GM19238 (cell line): ENCODE measurements around the gene WDFY3.

ENCODE experiments used
- DNase-seq: peaks from one replicate; pipeline ENCODE4 v3.0.0; 2011; ENCODE audit warnings: low spot score; ENCODE audit not compliant: insufficient read length

The WDFY3 gene, protein sequence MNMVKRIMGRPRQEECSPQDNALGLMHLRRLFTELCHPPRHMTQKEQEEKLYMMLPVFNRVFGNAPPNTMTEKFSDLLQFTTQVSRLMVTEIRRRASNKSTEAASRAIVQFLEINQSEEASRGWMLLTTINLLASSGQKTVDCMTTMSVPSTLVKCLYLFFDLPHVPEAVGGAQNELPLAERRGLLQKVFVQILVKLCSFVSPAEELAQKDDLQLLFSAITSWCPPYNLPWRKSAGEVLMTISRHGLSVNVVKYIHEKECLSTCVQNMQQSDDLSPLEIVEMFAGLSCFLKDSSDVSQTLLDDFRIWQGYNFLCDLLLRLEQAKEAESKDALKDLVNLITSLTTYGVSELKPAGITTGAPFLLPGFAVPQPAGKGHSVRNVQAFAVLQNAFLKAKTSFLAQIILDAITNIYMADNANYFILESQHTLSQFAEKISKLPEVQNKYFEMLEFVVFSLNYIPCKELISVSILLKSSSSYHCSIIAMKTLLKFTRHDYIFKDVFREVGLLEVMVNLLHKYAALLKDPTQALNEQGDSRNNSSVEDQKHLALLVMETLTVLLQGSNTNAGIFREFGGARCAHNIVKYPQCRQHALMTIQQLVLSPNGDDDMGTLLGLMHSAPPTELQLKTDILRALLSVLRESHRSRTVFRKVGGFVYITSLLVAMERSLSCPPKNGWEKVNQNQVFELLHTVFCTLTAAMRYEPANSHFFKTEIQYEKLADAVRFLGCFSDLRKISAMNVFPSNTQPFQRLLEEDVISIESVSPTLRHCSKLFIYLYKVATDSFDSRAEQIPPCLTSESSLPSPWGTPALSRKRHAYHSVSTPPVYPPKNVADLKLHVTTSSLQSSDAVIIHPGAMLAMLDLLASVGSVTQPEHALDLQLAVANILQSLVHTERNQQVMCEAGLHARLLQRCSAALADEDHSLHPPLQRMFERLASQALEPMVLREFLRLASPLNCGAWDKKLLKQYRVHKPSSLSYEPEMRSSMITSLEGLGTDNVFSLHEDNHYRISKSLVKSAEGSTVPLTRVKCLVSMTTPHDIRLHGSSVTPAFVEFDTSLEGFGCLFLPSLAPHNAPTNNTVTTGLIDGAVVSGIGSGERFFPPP (N-terminal part only)

DNA sequence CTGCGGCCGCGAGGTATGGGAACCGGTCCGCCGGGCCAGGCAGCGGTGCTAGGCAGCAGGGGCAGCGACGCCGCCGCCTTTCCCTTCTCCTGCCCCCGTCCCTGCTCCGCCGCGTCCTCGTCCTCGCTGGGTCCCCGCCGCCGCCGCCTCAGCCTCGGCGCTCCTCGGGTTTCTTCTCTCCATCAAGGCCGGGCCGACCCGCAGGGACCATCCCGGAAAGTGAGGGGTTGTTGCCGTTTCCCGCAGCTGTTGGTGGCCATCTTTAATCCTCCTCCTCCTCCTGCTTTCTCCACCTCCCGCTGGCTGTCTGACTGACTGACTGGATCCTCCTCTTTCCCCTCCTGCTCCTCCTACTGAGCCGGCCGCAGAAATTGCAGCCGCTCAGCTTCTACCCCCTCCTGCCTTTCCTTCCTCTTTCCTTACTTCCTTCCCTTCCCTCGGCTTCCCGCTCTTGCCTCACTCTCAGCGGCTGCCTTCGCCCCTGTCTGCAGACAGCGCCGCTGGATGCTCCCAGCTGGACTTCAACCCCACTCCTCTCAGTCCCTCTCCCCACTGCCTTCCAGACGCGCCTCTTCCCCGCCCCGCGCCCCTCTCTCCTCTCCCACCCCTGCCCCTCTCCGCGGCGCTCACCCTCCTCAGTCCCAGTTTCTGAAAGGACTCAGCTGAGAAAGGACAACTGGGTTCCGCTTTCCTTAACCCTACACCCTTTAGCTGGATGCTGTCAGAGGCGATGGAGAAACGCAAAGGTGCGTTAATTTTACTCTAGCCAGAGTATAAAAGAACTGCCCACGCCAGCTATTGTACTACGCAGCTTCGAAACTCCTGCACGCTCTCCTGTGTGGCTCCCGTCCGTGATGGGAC, at the start of gene WDFY3:
Gene WDFY3 (minus strand): TSS at position 309 of the 861 bp plus-strand sequence. CDS start 106,099 bp downstream, outside the sequence.
- DNase-seq: peak; percentile 28

DNA sequence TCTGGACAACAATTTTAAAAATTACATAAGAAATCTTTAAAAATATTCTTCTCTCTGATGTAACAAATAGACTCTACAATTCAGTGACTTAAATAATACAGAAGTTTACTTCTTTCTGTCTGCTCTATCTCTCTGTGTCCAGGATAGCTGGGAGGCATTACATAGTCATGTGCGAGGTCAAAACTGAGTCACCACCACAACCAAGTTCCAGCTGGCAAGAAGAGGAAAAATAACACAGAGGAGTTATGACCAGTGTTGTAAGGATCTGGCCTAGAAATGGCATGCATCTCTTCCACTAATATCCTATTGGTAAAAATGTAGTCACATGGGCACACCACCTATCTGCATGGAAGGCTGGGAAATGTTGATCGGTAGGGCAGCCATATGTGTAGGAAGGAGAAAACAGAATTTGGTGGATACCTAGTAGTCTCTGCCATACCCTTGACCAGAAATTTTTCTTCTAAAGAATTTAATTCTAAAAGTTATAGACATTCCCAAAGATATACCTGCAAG, 39.4 kb upstream of the WDFY3 start:
- DNase-seq: no peak

DNA sequence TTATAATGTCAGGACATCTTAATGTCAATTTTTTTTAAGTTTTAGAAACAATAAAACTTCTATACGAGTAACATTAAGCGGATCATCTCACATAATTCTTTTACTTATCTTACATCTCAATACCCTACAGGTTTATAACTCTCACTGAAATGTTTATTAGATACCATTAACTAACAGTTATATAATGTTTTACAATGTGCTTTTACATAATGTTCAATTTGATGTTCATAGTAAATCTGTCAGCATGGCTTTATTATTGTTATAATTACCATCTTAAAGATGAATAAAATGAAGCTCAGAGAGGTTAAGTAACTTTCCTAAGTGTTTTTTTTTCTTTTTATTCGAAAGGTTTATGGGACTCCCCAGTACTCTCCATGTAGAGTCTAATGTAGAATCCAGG, 33.9 kb upstream of the WDFY3 start:
- no peak for DNase-seq

DNA sequence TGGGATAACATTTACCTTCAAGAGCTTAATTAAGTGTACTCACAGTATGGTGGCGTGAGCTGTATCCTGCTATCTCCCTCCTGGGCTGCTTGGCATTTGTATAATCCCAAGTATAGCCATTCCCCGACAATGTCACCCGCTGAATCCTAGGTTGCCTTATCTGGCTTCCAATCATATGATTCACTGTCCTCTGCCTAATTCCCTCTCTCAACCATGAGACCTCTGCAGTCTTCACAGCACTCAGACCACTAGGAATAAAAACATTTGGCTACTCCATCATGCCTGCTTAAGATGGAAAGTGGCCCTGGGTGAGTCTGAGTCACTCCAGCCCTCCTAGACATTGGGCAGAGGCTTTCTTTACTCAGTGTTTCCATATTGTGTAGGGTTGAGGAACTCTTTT, 28.9 kb upstream of the WDFY3 start:
- no peak for DNase-seq

DNA sequence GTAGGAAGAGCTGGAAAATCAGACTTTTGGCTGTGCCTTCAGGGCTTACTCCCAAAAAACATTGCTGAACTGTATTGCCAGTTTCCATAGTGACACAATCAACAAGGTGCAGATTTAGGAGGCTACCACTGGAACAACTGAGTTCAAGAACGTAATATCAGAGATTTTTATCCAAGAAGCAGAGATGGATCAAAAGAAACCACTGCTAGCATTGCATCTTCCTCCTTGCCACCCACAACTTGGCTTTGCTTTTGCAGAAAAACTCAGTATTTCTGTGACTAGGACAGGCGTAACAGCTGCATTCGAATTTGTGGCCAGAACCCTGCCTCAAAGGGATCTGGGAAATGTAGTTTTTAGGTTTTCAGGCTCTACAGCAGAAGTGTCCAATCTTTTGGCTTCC, 27.8 kb upstream of the WDFY3 start:
- DNase-seq: no peak

DNA sequence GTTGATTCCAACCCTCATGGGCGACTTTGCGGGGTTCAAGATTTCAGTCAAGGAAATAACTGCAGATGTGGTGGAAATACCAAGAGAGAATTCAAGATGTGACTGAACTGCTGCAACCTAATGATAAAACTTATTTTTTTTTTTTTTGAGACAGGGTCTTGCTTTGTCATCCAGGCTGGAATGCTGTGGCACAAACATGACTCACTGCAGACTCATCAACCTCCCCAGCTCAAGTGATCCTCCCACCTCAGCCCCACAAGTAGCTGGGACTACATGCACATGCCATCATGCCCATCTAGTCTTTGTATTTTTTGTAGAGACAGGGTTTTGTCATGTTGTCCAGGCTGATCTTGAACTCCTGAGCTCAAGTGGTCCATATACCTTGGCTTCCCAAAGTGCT, 19.5 kb upstream of the WDFY3 start:
- DNase-seq: no peak

DNA sequence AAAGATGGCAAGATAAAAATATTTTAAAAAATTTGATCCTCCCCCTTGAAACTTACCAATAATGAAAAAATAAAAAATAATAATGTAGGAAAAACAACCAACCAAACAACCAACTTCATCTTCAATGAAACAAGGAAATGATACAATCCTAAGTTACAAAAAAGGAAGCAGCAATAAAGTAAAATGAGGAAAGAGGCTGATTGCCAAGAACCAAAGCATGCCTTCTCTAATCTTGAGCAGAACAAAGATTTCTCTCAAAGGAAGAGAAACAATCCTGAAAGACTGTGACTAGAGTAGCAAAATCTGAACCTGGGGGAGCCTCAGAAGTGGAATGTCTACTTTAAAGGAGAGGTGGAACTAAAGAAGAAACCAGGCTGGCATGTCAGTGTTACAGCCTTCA, 10.9 kb upstream of the WDFY3 start:
- DNase-seq: no peak

DNA sequence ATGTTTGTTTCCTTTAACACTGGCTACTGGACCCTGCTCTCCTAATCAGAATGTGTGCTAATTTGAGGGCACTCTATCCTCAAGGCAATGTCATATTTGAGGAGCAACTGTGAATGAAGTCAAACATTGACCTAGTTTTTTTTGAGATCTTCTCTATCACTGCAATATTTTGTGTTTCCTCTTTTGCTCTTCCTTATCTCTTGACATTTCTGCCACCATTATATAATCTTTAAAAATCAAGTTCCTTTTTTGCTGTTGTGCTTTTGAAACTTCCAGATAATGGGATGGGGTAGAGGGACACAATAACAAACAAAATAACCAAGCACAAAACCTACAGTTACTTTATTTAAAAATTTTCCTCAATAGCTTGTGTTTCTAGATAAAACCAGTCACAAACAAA, 7.4 kb upstream of the WDFY3 start:
- no peak for DNase-seq

DNA sequence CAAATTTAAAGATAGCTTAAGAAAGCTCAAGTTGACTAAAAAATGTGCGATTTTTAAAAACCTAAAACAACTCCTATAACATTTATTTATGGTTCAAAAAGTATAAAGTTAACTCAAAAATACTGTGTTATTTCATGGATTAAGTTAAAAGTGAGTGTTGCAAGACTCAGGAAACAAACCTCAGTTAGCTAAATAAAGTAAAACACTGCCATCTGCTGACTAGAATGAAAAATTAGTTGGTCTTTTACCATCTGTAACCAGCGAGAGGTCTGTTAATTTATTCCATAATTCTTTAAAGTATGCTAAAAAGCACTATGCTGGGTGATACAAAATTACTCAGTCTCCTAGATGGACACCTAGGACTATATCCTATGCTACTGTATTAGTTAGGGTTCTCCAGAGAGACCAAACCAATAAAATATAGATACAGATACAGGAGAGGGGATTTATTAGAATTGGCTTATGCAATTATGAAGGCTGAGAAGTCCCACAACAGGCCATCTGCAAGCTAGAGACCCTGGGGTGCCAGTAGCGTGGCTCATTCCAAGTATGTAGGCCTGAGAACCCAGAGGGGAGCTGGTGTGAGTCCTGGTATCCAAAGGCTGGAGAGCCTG, 4.9 kb upstream of the WDFY3 start:
- DNase-seq: no peak

DNA sequence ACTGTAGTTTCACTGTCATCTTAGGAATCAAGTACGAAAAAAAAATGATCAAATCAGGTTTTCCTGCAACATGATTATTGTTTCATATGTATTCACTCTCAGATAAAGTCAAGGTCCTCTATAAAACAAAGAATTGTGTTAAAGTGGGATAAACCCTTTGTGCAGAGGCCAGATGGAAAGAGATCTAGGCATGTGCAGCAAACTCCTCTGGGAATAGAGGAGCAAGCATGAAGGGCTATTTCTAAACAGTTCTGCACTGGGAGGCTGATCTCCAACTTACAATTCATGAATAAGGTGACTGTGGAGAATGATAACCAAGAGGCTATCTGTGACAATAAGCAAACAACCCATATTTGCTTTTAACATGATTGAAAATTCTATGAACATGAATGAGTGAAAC, 2.4 kb upstream of the WDFY3 start:
- no peak for DNase-seq

DNA sequence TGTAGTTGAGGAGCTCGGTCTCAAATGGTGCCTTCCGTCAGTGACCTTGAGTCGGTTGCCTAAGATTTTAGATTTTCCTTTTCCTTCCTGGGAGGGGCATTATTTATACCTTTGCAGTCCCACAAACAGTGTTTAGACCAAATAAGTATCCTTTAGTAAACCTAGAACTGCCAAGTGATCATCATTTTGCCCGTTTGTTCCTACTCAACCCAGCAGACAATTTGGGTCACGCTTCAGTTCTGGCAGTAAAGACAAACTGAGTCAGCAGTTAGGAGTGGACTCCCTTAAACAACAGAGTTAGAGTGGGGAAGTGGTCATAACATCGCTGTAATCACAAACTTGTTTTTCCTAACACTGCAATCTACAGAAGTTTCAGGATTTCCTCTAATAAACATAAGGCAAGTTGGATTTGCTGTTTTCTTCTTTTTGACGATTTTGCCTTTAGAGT, 777 bp upstream of the WDFY3 start:
- DNase-seq: no peak

DNA sequence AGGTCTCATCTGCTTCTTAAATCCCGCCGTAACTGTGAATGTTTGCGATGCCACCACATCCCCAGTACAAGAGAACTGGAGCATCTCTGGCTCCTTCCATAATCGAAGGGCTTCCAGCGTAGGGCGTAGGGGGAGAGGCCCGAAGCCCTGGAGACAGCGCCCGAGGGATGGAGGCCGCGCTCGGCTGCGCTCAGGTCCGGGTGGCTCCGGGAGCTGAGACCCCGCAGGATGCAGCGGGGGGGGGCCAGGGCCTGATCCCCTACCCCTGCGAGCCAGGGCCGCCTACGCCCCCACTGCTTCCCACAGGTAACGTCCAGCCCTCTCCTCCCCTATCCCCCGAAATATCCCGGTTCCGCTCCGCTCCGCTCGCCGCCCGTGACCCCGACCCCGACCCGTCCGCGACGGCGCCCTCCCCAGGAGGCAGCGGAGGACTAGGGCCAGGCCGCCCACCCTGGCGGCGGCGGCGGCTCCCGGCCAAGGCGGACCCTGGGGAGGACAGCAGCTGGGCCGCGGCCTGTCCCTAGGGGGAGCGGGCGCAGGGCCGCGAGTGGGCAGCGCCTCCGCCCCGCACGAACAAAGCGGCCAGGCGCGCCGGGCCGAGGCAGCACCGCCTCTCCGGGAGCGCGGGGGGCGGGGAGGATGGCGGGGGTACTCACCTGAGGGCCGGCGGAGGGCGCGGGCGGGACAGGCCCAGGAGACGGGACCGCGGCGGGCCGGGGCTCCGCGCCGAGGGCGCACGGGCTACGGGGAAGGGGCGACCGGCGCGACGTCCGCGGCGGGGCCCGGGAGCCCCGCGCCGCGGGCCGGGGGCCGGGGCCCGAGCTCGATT, 723 bp downstream of the WDFY3 start:
- DNase-seq: no peak

DNA sequence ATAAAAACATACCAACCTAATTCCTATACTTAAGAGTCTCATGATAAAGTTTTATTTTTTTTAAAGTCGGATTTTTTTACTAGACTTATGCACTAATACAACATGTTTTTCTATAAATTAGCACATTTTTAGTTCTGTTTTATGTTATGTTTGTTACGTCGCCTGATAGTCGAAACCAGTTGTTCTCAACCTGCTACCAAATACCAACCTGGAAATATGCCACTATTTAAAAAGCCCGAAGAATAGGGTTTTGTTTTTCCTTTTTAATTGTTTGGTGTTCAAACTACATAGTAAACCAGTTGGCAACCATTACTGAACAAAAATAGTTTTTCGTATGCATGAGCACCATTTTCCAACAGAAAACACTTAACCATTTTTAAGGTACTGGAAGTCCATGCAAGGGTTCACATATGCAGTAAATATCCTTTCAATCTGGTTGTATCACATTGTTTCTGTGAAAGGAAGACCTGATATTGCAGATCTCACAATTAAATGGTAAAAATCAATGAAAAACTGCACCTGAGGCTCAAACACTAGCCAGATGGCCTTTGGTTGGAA, 1.4 kb downstream of the WDFY3 start:
- no peak for DNase-seq

DNA sequence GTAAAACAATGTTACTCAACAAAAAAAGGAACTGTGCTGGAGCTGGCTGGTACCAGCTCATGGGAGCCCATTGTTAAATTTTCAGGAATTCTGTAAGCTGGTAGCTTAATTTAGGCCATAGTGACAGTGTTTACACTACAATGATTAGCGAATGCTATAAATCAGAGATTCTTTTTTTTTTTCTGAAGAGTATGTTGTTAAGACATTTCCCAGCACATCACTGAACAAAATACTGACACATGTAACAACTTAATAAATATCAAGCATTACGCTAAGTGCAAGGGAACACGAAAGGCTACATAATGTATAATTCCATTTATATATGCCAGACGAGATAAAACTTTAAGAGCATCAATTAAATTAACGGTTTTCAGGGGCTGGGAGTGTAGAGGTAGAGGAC, 4.4 kb downstream of the WDFY3 start:
- DNase-seq: no peak

DNA sequence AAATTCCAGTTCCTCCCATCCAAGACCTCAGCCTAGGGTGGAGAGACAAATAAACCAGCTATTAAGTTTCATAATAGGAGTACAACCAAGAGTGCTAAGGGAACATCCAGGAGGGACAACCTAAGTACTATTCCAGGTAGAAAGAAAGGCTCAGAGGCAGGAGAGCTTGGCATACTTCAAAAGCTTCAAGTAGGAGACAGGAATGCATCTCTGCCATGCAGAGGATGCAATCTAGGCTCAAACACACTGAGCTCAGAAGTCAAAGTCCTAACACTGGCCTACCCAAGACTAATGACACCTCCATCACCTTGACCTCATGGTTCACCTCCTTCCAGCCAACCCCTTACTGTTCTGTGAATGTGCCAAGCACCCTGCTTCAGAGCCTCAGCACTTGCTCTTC, 8.1 kb downstream of the WDFY3 start:
- no peak for DNase-seq

DNA sequence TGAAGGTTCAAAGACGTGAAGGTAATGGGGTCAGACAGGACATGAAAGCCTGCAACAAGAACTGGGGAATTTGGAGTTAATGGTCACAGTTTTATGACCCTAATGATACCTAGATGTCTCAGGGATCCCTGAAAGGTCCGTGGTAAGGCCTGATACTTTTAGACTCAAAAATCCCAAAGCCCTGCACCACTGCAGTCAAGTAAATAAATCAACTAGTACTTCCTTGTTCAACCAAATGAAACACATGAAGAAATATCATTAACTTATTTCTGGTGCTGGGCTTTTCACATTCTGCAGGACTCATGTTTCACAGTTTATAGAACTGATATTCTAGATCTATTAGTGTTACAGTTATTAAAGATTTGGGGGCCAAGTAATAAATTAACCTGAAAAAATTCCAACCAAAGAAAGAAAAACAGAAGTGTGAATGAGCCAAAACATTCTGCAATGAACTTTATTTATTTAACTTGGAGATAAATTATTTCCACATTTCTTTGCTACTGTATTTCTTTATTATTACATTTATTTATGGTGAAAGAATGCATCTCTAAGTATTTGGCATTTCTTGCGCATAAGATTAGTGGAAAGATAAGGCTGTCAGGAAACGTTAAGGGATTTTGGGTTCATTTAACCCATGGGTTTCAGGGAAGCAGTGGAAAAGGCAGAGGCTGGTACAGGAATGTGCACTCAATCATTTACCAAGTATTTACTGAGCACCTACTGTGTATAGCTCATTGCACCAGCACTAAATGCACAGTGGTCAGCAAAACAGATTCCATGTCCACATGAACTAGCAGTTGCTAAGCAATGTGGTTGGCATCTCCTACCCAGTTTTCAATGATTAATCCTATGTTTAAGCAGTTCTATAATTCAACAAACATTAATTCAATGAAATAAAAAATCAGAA, 8.7 kb downstream of the WDFY3 start:
- DNase-seq: no peak

DNA sequence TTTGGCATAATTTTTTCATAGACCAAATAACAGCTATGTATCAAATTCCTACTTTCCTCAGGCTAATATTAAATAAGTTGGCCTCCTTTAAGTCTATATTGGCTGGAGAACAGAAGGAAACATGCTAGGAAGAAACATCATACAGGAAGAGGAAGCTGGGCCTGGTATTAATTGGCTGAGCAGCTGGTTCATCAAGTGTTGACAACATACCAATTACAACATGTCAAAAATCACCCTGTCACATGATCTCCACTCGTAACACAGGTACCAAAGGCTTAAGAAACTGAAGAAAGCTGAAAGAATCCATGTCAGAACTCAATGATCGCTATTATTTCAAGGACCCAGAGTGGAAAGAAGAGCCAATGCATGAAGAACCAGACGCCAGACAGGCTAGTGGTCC, 10.5 kb downstream of the WDFY3 start:
- DNase-seq: no peak

DNA sequence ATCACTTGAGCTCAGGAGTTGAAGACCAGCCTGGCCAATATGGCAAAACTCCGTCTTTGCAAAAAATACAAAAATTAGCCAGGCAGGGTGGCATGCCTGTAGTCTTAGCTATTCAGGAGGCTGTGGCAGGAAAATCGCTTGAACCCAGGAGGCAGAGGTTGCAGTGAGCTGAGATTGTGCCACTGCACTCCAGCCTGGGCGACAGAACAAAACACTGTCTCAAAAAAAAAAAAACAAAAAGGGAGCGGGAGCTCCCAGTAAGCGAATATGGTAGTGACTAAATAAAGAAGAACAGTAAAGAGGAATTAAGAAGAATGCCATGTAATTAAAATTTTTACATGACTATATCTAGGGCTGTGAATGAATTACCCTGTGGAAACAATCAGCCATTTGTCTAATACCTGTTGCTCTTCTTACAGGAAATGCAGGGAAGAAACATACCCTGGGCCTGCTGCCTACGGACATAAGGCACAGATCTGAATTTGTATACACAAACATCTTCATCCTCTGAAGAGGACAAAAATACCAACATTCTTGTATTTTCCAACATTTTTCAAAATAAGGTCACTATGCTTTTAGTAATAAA, 11.4 kb downstream of the WDFY3 start:
- no peak for DNase-seq
